GM21825 (cell line): ENCODE results near the gene FASTK.

ENCODE experiments used
- ATAC-seq: cut with Tn5 transposase; IDR thresholded peaks from one replicate; pipeline ENCODE4 v1.9.1; 2021; ENCODE audit warnings: mild to moderate bottlenecking, moderate library complexity; ENCODE audit not compliant: unreplicated experiment

FASTK gene

GRCh38 chr7:151068069-151068773, 12.4 kb downstream of the FASTK start:
- ATAC-seq, result no peak

DNA sequence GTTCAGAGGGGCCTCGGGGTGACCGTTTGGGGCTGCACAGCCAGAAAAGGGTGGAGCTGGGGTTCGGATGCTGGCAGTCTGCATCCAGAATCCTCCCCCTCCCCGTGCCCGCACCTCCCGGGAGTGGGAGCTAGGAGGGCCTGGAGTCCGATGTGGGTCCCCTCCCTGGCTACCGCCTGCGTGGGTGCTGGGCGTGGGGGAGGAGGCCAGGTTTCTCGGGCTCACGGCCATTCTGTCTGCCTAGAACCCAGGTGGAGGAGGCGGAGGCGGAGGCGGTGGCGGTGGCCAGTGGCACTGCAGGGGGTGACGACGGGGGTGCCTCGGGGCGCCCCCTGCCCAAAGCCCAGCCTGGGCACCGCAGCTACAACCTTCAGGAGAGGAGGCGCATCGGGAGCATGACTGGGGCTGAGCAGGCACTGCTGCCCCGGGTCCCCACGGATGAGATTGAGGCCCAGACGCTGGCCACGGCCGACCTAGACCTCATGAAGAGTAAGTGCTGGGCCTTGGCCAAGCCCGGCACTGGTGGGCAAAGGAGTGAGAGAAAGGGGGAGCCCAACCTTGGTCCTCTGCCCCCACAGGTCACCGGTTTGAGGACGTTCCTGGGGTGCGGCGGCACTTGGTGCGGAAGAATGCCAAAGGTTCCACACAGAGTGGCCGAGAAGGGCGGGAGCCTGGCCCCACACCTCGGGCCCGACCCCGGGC, 14.2 kb downstream of the FASTK start:
- no peak for ATAC-seq

DNA sequence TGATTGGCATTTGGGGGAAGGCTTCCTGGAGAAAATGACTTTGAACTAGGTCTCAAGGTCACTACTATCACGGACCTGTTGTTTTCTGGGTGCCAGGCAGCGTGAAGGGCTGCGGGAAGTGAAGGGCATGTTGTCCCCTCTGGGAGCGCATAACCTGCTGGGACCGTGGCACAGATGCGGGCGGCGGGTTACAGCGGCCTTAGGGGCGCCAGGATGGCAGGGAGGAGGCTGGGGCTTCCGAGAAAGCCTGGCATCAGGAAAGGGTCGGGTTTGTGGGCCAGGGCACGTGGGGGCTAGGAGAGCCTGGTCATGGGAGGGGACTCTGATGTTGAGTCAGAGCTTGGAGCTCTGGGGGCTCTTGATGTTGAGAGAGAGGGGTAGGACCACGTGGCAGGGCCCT, 15.1 kb downstream of the FASTK start:
- ATAC-seq, result no peak

DNA sequence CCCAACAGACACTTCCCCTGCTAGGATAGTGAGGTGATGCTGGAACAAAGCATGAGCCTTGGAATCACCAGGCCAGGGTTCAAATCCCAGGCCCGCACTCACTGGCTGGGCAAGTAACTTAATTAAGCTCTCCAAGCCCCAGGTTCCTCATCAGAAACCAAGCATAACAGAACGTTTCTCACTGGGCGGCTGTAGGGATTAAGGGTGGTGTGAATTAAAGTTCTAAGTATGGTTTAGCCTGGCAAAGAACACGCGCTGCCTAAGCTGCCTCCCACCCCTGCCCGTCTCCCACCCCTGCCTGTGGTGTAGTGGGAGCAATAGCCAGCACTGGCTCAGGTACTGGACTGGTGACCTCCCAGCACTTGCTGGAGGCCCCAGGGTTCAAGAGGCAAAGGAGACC, 15.6 kb downstream of the FASTK start:
- no peak for ATAC-seq

GRCh38 chr7:151064454-151064853, 16.2 kb downstream of the FASTK start:
- no peak for ATAC-seq

GRCh38 chr7:151063212-151063561, 17.4 kb downstream of the FASTK start:
- ATAC-seq, result no peak

GRCh38 chr7:151062399-151063211, 18.0 kb downstream of the FASTK start:
- no peak for ATAC-seq

DNA sequence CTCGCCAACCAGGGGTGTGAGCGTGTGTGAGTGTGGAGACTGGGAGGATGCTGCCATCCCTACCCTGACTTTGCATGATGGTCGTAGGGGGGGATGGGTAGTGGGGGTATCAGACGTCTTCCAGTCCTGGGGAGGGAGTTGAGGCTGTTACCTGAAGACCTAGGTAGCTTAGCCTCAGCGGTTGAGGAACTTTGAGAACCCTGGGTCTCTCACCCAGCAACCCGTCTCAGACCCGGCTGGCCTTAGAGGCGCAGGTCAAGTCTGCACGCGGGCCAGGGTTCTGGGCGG, 18.6 kb downstream of the FASTK start:
- ATAC-seq, result no peak

DNA sequence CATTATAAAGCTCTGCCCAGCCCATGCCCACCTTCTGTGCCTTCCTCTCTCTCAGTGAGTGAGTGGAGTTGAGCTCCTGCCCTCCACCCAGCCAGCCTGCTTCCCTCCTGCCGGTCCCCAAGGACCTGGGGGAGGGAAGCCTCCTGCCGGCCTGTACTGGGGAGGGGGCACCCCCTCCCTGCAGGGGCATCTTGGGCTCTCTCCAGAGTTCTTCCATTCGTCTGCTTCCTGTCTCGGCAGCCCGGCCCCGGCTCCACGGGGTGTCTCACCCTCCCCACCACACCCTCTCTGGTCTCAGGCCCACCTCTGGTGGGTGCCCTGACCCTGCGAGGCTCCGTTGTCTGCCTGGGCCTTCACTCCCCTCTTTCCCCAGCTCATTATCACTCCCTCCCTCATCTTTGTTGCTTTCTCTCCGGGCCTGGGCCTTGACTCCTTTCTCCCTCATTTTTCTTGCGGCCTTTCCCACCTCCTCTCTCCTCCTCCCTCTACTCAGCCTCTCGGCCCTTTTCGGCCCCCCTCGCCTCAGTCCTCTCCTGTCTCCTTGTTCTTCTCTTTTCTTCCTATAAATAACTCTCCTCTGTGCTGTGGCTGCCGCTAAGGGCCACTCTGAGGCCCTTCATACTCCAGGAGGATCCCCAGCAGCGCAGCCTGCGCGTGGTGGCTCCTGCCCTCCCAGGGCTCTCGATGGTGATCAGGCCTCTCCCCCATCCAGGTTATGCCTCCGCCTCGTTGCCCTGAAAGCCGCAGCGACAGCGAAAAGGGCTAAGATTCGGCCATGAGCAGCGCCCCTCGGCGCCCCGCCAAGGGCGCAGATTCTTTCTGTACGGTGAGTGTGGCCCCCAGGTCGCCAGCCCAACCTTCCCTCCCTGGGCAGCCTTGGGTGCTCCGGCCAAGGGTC, 19.1 kb downstream of the FASTK start:
- no peak for ATAC-seq

DNA sequence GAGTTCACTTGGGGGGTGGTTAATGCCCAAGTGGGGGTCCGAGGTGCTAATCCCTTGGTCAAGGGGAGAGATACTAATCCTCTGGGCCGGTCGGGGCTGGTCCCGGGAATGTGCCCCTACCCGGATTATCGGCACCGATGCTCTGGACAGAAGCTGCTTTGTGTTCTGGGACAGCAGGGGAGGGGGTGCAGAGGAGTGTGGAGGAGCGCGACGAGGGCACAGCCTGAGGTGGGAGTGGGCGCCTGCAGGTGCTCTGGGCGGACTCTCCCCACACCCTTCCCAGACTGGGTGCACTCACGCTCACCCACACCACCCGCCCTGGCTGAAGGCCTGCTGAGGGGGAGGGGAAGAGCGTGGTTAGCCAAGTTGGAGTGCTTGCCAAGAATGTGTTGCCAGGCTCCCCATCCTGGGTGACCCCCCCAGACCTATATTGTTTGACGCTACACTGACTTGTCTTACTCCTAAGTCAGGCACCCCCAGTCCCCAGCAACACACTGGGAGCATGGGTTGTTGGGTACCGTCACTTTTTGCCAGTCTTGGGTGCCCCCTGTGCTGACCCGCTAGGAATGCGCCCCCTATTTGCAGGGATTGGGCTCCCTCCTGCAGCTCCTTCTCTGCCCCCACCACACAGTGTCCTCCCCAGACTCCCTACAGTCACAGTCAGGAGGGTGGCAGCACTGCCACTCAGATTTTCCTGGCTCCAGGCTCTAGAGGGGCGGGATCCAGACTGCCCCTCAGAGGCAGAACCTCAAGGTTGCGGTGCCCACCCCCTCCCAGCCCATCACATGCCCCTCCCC, 20.0 kb downstream of the FASTK start:
- ATAC-seq, result no peak

GRCh38 chr7:151060113-151060415, 20.5 kb downstream of the FASTK start:
- no peak for ATAC-seq

GRCh38 chr7:151059367-151060112, 21.1 kb downstream of the FASTK start, which contains the start of gene SLC4A2:
SLC4A2 (plus strand) TSS chr7:151059589; CDS start chr7:151061988, 2,399 bp downstream.
- peak; percentile 35 for ATAC-seq

DNA sequence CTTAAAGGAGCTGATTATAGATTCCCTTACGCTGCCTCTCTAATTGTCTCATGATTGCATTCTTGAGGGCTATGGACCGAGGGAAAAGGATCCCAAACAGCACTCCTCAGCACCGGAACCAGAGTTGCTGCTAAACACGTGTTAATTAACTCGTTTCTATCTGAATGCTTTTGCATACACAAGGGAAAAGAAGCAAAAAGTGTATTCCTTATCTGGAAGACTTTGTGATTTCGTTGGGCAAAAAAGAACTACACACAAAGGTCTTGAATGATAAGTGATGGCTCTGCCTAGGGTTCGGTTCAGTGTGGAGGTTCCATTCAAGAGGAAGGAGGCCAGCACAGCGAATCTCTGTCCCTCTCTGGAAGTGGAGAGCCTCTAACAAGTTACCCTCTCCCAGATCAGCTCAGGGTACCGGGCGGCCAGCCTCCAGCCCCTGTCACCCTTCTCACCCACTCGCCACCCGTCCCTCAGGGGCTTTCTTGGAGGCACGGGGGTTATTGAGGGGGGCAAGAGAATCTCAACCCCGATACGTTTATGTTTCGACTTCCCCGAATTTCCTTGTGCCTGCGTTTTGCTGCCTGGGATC, 21.7 kb downstream of the FASTK start:
- no peak for ATAC-seq

GRCh38 chr7:151057989-151058780, 22.4 kb downstream of the FASTK start:
- peak; percentile 86 for ATAC-seq

DNA sequence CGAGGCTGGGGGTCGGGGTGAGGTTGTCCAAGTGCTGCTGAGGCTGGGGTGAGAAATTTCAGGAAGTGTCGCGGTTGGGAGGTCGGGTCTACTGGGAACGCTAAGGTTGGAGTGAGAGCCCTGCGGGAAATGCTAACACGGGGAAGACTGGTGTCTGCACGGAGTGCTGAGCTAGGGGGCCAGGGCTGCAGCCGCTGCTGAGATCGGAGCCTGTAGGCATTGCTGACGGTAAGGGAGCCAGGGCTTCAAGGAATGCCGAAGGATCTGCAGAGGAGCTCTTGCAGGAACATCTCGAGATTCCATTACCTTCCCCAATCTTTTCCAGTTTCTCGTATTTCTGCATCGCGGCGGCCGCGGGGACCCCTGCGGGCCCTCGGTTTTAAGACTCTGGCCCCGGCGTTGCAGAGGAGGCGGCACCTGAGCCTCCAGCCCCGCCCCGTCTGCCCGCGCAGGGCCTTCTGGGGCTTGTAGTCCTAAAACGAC, 23.1 kb downstream of the FASTK start, which contains the start of gene CDK5:
Gene CDK5, minus strand, starts transcription at position 392 of the 483 bp plus-strand sequence. Its CDS starts 49 bp downstream, at position 343.
- peak; percentile 1 for ATAC-seq

- no peak for ATAC-seq
Observed at GRCh38 chr7:151056666-151057505, 23.7 kb downstream of the FASTK start.

DNA sequence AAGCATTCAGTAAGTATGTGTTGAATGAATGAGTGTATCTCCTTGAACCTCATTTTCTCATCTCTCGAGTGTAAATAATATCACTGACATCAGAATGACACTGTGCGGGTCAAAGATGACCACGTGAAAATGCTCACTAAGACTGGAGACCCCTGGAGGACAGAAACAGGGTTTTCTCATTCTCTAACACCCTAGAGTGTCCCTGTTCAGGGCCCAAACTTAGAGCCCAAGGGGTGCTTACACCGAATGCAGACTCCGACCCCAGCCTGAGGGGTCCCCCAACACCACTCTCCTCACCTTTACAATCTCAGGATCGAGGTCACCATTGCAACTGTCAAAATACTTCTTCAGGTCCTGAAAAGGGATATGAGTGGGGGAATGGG, 24.3 kb downstream of the FASTK start:
- ATAC-seq, result no peak
